Gastrocnemius medialis (tissue), 4 donors: ENCODE measurements around the gene PEAK1.

ENCODE experiments used
- POLR2A ChIP-seq, 2 donors: fragments of 450-650 bp; IDR thresholded peaks; one replicate each; pipeline ENCODE4 v1.6.1; 2017; ENCODE audit warnings: antibody characterized with exemption in 2 of 2, mild to moderate bottlenecking in 2 of 2, moderate library complexity in 2 of 2
- TF ChIP-seq, protein P1 (sequence below), 5 experiments: fragments of 450-650 bp in 3 of 5; fragments of 200-600 bp in 2 of 5; sonication (generic) in 2 of 5; IDR thresholded peaks in 4 of 5; conservative IDR thresholded peaks in 1 of 5; 1 replicate in 4 of 5; 2 replicates in 1 of 5; pipeline ENCODE4 v1.5.1; 2016 to 2019; ENCODE audit warnings: antibody characterized with exemption in 5 of 5, mild to moderate bottlenecking in 3 of 5, moderate library complexity in 3 of 5

DNA sequence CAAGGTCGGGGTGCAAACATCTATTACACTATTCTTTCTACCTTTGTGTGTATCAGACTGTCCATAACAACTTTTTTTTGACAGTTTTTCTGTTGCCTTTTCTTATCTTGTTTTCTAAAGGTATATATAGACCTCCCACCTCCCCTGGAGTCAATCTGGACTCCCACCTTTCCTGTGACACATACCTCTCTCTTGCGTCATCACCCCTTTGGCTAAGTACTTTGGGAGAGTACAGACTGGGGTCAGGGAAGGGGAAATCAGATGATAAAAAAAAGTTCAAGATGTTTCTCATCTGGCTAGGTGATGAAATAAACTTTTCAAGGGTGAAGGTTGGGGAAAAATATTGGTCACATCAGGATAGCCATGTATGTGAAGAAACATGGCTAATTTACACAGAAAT, 366.2 kb downstream of the PEAK1 start:
- TF ChIP-seq, protein P1, sequence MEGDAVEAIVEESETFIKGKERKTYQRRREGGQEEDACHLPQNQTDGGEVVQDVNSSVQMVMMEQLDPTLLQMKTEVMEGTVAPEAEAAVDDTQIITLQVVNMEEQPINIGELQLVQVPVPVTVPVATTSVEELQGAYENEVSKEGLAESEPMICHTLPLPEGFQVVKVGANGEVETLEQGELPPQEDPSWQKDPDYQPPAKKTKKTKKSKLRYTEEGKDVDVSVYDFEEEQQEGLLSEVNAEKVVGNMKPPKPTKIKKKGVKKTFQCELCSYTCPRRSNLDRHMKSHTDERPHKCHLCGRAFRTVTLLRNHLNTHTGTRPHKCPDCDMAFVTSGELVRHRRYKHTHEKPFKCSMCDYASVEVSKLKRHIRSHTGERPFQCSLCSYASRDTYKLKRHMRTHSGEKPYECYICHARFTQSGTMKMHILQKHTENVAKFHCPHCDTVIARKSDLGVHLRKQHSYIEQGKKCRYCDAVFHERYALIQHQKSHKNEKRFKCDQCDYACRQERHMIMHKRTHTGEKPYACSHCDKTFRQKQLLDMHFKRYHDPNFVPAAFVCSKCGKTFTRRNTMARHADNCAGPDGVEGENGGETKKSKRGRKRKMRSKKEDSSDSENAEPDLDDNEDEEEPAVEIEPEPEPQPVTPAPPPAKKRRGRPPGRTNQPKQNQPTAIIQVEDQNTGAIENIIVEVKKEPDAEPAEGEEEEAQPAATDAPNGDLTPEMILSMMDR (IDR thresholded peaks at IDR 0.05 in 4 of 5, conservative IDR thresholded peaks at IDR 0.05 in 1 of 5), result no peak
- TF ChIP-seq POLR2A (IDR thresholded peaks at IDR 0.05), result no peak
